Measurements from ENCODE around the gene CDH23. TPM values are rescaled to one million over a fixed set of nuclear protein-coding genes. Genes with fewer than 3 reads are reported as not detected.

The CDH23 gene
- polyA plus RNA-seq, 1 donor from 2014 or later, result 6.6 TPM

DNA sequence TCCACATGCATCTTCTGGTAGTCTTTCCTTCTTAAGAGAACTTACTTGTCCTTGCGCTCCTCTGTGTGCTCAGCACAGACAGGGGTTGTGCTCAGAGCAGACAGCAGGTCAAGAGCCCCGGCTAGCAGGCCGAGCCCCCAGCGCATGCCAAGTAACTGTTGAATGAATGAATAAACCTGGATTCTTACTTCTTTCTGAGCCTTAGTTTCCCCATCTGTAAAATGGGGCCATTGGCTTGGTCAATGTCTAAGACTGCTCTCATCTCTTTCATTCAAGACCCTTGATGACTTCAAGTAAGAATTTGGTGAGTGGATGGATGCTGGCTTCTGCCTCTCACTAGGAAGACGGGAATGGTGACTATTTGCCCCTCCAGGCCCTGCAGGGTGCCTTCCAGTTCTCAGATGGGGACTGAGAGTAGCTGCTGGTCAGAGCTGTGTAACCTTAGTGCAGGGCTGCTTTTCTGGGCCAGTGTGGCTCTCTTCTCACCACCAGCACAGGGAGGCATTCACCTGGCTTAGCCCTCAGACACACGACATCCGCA lies 78.1 kb downstream of the CDH23 start:
- Histone ChIP-seq H3K9ac (ENCODE audit: low read length) (no peak overlapping the region), H3K27ac (ENCODE audit: low read length) (no peak overlapping the region), H3K9me2 (ENCODE audit: insufficient read depth, low read length) (no peaks in the 10 kb centered on the region), H4K20me1 (ENCODE audit: insufficient read depth) (no peaks in the 10 kb centered on the region), H3K79me2 (replicated peaks; ENCODE audit: insufficient read depth, low read length) (no peaks in the 10 kb centered on the region), H3K9me3 (ENCODE audit: low read length) (no peaks in the 10 kb centered on the region), H3K4me3 (ENCODE audit: low read length) (no peak overlapping the region), H3K36me3 (ENCODE audit: insufficient read depth, low read length) (no peaks in the 10 kb centered on the region), H3F3A (ENCODE audit: insufficient read depth, low read length, poor library complexity, severe bottlenecking) (no peaks in the 10 kb centered on the region), H3K27me3 (ENCODE audit: insufficient read depth, low read depth, low read length) (no peaks in the 10 kb centered on the region), H3K4me2 (ENCODE audit: low read length) (no peak overlapping the region), H2AFZ (ENCODE audit: low read depth, low read length) (no peak overlapping the region)
- TF ChIP-seq MXI1 (conservative IDR thresholded peaks at IDR 0.05; ENCODE audit: poor library complexity, severe bottlenecking), result no peak
- no peak for TF ChIP-seq RAD21 (conservative IDR thresholded peaks at IDR 0.05)
- no peak for TF ChIP-seq TAF1 (IDR thresholded peaks at IDR 0.05; ENCODE audit: low read depth)
- TF ChIP-seq CTCF (IDR thresholded peaks at IDR 0.05; ENCODE audit: poor library complexity, severe bottlenecking), result no peak
- no peak for TF ChIP-seq EZH2 (IDR thresholded peaks at IDR 0.05; ENCODE audit: borderline replicate concordance, insufficient read depth, low read length, poor library complexity, severe bottlenecking)
- no peak for TF ChIP-seq REST (IDR thresholded peaks at IDR 0.05; ENCODE audit: borderline replicate concordance)
- no peak for TF ChIP-seq EP300 (conservative IDR thresholded peaks at IDR 0.05; ENCODE audit: poor library complexity, severe bottlenecking)
- no peak for TF ChIP-seq POLR2AphosphoS5 (IDR thresholded peaks at IDR 0.05)
- TF ChIP-seq SMC3 (conservative IDR thresholded peaks at IDR 0.05; ENCODE audit: poor library complexity), result no peak

DNA sequence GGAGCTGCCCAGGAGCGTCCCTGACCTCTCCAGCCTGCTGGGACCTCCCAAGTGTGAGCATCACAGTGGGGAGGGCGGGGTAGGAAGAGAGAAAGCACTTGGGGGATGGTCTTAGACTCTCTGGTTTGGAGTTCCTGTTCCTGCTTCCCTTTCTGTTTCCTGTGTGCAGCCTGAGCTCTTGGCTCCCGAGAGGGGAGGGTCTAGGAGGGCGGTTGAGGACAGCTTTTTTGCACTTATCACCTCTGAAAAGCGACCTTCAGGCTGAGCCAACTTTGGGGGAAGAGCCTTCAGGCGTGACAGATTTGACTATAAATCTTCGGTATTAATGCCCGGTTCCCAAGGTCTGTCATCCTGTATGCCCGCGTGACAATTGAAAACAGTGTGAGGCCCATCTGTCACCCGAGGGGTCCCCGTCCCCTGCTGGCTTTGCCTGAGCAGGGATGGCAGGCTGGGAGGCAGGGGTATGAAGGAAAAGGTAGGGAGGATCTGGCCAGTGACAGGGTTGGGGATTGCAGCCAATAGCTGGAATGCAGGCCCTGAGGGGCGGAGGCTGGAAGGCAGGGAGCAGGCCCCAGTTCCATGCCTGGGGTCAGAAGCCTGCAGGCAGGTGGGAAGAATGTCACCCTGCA lies 78.6 kb downstream of the CDH23 start:
- H3K27me3 ChIP-seq (ENCODE audit: insufficient read depth, low read depth, low read length), result no peaks in the 10 kb centered on the region
- H3K9me2 ChIP-seq (ENCODE audit: insufficient read depth, low read length), result no peaks in the 10 kb centered on the region
- no peak overlapping the region for H2AFZ ChIP-seq (ENCODE audit: low read depth, low read length)
- no peaks in the 10 kb centered on the region for H3K79me2 ChIP-seq (replicated peaks; ENCODE audit: insufficient read depth, low read length)
- no peak overlapping the region for H3K4me3 ChIP-seq (ENCODE audit: low read length)
- no peaks in the 10 kb centered on the region for H3K36me3 ChIP-seq (ENCODE audit: insufficient read depth, low read length)
- no peaks in the 10 kb centered on the region for H3F3A ChIP-seq (ENCODE audit: insufficient read depth, low read length, poor library complexity, severe bottlenecking)
- no peak for TF ChIP-seq EZH2 (IDR thresholded peaks at IDR 0.05; ENCODE audit: borderline replicate concordance, insufficient read depth, low read length, poor library complexity, severe bottlenecking)
- no peak for TF ChIP-seq TAF1 (IDR thresholded peaks at IDR 0.05; ENCODE audit: low read depth)
- no peak overlapping the region for H3K9ac ChIP-seq (ENCODE audit: low read length)
- no peaks in the 10 kb centered on the region for H3K9me3 ChIP-seq (ENCODE audit: low read length)
- no peak overlapping the region for H3K4me2 ChIP-seq (ENCODE audit: low read length)
- no peak overlapping the region for H3K27ac ChIP-seq (ENCODE audit: low read length)
- no peaks in the 10 kb centered on the region for H4K20me1 ChIP-seq (ENCODE audit: insufficient read depth)

Measured in neural cell (in vitro differentiated cells).